ENCODE results near the gene SKAP1.

Gene SKAP1

DNA sequence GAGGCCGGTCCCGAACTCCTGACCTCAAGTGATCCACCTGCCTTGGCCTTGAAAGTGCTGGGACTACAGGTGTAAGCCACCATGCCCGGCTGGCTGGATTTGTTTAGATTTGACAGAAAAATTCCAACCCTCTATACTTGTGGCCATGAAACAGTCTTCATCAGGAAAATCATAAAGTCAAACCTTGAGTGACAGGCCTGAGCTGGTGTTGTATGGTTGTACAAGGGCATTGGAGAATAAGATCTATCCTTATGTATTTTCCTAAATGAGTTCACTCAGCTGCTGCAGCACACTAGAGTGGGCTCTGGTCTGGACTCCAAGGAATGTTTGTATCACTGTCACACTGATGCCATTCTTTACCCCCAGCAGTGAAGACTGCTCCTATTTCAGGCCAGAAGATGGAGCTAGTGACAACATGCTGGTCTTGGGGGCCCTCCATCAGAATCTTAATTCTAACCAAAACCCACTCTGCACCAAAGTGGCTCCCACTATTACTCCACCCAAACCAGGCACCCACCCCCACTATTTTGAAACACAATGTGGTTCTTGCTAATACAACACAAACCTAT, 295.0 kb downstream of the SKAP1 start:
- DNase-seq: no peak

DNA sequence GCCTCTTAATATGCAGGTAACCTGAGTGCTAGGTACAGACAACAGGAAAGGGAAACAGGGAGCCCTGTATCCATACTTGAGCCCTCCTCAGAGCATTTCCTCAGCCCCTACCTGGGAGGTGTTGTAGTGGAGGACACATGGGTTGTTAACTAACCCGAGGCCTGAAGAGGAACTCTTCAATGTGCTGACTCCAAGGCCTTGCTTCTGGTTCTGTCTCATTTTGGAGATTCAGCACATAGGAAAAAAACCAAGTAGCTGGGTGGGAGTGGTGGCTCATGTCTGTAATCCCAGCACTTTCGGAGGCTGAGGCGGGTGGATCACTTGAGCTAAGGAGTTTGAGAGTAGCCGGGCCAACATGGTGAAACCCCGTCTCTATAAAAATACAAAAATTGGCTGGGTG, 297.6 kb downstream of the SKAP1 start:
- no peak for DNase-seq

- peak; percentile 22 for DNase-seq
These were observed 298.7 kb downstream of the SKAP1 start for GRCh38 chr17:48131216-48131824.

GRCh38 chr17:48129981-48130380, 300.0 kb downstream of the SKAP1 start:
- DNase-seq: no peak

DNA sequence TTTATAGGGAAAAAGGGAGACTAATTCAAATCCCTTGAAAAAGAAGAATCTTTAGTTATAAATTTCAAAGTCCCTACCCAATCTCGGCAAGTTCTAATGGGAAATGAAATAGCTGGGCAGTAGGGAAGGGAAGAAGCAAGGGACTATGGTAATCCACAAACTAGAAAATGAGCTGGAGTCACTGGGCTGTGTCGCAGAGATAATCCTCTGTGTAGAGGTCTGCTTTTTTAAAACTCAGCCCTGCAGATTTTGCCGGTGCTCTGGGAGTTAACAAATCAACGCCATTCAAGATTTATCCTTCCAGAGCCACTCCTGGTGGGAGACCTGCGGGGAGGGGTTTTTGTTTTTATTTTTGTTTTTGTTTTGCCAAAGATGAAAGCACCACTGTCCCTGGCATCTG, 301.6 kb downstream of the SKAP1 start:
- DNase-seq: no peak

- no peak for DNase-seq
These were observed 302.5 kb downstream of the SKAP1 start for GRCh38 chr17:48127371-48128051.

DNA sequence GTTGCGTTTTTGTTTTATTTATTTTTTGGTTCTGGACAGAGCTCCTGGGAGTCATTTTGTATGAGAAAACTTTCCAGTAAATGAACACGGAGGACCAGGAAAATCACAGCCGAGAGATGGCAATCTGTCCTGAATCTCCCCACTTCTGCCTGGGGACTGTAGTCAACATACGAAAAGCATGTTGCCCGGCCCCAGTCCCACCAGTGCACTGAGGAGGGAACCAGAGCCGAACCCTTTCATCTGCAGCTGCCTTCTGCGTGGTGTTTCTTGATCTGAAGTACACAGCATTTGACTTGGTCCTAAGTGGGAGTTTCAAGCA, 303.5 kb downstream of the SKAP1 start:
- DNase-seq: no peak

DNA sequence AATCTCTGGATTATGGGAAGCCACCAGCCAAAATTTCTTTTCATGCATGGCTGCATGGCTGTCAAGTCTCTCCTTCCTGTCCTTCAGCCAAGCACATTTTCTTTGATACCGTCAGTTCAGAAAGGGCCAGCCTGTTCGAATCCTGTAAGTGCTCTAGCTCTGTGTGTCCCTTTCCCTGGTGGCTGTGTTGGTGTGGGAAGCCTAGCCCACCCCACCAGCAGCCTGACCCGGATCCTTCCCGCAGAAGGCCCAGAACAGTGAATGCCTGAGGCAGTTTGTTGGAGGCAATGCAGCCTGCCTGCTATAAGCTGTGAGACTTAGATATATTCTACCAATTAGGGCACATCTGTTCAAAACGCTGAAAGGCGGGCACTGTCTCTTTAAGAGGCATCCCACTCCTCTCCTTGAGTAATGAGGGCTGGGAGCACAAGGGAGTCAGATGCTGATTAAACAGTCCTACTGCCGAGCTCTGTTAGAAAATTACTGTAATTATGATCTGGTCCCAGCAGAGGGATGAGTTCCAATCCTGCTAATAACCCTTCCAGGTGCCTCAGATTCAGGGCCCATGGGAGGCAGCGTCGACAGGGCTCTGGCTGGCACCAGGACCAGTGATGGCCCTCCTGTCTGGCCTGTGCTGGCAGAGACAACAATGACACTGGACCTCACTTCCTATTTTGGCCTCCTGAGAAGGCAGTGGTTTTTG, 304.0 kb downstream of the SKAP1 start:
- DNase-seq: no peak

DNA sequence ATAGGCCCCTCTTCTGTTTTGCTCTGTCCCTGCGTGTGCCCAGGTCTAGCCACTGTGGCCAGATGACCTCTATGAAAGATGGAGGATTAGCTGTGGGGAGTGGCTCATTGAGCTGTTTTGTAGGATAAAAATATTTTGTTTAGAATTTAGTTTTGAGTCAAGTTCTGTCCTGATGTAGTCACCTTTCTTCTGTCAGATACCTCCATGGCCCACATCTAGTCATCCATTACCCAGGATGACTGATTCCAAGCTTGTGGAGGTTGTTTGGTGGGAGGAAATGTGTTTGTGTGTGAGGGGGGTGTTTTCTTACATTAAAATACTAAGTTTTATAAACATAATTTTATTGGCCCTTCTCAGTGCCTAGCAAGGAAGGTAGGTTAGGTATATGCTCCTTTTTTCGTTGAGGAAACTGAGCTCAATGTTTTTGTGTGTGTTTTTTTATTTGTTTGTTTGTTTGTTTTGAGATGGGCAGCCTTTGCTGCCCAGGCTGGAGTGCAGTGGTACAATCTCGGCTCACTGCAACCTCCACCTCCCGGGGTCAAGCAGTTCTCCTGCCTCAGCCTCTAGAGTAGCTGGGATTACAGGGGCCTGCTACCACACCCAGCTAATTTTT, 306.1 kb downstream of the SKAP1 start:
- DNase-seq: no peak

DNA sequence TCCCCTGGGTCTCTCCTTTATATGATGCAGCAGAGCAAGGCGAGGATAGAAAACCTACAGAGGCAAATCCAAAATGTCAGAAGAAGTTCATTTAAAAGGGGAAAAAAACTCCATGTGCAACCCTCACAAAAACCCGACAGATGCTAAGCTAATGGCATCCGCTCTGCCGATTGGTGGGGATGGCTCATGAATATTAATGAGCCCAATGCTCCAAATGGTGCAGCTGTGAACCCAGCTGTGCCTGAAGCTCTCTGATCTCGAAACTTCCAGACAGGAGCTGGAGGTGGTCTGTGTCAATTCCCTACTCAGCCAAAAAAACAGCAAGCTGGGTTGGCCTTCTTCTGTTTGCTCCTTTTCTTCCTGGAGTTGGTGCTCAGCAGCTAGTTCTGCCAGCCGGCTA, 306.9 kb downstream of the SKAP1 start:
- DNase-seq: no peak

- no peak for DNase-seq
These were observed 307.4 kb downstream of the SKAP1 start for GRCh38 chr17:48122665-48123045.

DNA sequence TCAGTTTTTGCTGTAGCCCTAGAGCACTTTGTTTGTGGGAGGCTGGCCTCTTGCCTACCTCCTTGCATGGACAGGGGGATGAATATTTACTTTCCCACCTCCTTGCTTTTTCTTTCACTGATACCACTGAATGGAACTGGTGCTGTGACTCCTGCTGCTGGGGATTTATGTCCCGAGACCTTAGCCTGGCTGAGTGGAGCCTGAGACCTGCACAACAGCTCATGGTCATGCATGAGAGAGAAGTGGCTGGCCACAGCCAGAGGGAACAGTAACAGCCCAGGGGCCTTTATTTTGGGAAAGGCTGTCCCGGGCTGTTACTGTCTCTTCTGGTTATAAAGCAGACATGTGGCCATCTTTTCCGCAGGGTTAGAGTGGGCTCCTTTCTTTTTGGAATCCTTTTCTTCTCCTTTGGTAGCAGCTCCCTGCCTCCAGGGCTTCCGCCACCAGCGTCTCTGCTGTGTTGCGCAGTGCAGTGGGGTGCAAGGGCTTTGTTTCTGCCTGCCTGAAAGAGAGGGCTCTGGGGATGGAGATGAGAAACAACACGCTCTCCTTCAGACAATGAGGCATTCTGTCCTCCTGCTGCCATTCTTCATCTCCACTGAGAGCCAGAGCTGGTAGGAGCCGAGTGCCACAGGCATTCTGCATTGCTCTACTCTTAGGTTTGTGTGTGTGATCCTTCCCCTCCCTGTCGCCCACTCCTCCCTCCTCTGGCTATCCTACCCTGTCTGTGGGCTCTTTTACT, 307.9 kb downstream of the SKAP1 start:
- DNase-seq: no peak

DNA sequence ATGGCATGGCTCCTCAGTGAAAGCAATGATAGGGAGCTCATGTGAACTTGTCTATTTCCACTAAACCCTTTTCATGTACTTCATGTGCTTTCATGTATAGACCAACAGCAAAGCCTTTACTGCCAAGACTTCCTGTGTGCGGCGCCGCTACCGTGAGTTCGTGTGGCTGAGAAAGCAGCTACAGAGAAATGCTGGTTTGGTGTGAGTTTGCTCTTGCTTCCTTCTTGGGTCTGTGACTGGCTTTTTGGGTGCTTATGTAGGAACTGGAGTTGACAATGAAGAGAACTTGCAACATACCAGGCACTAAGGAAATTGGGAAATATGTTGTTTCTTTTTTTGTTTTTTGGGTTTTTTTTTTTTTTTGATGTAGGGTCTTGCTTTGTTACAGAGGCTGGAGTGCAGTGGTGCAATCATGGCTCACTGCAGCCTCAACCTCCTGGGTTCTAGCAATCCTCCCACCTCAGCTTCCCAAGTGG, 316.8 kb downstream of the SKAP1 start:
- no peak for DNase-seq

- DNase-seq: no peak
These were observed 318.1 kb downstream of the SKAP1 start for GRCh38 chr17:48111937-48112241.

DNA sequence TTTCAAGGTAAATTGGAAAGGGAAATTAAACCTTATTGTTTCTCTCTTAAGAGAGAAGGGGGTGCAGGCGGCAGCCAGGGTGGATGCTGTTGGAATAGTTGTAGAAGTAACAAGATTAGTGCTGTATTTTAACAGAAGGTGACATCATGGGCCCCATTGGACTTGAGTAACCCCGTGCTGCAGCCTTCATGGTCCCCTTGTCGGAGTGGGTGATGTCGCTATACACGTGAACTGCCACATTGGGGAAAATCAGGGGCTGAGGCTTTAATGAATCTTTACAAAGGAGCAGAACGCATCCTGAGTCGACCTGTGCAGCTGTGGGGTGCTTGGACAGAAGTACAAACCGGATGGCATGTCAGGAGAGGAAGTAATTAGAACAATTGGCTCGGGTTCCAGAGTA, 319.3 kb downstream of the SKAP1 start:
- DNase-seq: no peak

GRCh38 chr17:48107137-48108055, 322.6 kb downstream of the SKAP1 start, which contains the start of gene SNX11:
SNX11 (plus strand) TSS chr17:48107766; CDS start chr17:48112044, 4,278 bp downstream.
- peak; percentile 88 for DNase-seq

- no peak for DNase-seq
These were observed 323.2 kb downstream of the SKAP1 start for GRCh38 chr17:48106802-48107136.

GRCh38 chr17:48104440-48104839, 325.6 kb downstream of the SKAP1 start:
- no peak for DNase-seq

GRCh38 chr17:48102798-48103715, 327.0 kb downstream of the SKAP1 start:
- no peak for DNase-seq

GRCh38 chr17:48102043-48102750, 327.8 kb downstream of the SKAP1 start:
- DNase-seq: no peak
